Panc1 (cell line): ENCODE measurements around the gene HDAC7. TPM values are rescaled to one million over a fixed set of nuclear protein-coding genes. Genes with fewer than 3 reads are reported as not detected.

Experiments used
- ATAC-seq: fragments of 200-7000 bp; cut with Tn5 transposase; 2 replicates; pipeline ENCODE4 v1.9.1; 2020; ENCODE audit warnings: mild to moderate bottlenecking, moderate library complexity
- BruUV-seq: library from RNA; stranded (reverse); fragments of 400-500 nt; replicated peaks from 2 replicates; lab custom pipeline; 2021; lab: Mats Ljungman, UMichigan
- CTCF ChIA-PET: fragments of 300-600 bp; sonication (Branson Sonifier 250); formaldehyde crosslinking; loops from one replicate; lab custom pipeline; 2022; ENCODE audit warnings: antibody characterized with exemption; lab: Charles Lee
- POLR2A ChIA-PET: fragments of 300-600 bp; sonication (Branson Sonifier 250); formaldehyde crosslinking; loops from one replicate; lab custom pipeline; 2022; ENCODE audit warnings: antibody characterized with exemption; lab: Charles Lee
- DNase-seq: peaks from one replicate; pipeline ENCODE4 v3.0.0-alpha.2; 2010; ENCODE audit warnings: low read depth, low spot score
- H3K27ac ChIP-seq: 2 replicates; pipeline ENCODE4 v1.5.1; 2011; ENCODE audit warnings: mild to moderate bottlenecking, low read length, inconsistent platforms
- H3K27me3 ChIP-seq: fragments of 200-500 bp; sonication (Bioruptor generic); 2 replicates; pipeline ENCODE4 v1.6.0; 2014; ENCODE audit warnings: low read length, inconsistent platforms; ENCODE audit not compliant: control insufficient read depth, insufficient read depth
- H3K36me3 ChIP-seq: fragments of 200-500 bp; sonication (Bioruptor generic); 2 replicates; pipeline ENCODE4 v1.5.1; 2014; ENCODE audit warnings: inconsistent platforms, mild to moderate bottlenecking, low read length, moderate library complexity; ENCODE audit not compliant: control insufficient read depth, insufficient read depth
- H3K4me1 ChIP-seq: 2 replicates; pipeline ENCODE4 v1.5.1; 2011; ENCODE audit warnings: inconsistent platforms, mild to moderate bottlenecking, low read length, moderate library complexity; ENCODE audit not compliant: control insufficient read depth, insufficient read depth
- H3K4me3 ChIP-seq, 2 experiments: 2 replicates each; pipeline ENCODE4 v1.5.1; 2011 to 2012; ENCODE audit warnings: low read depth in 2 of 2, low read length in 2 of 2, mild to moderate bottlenecking in 2 of 2, inconsistent platforms in 1 of 2, moderate library complexity in 1 of 2
- H3K9me3 ChIP-seq: fragments of 200-500 bp; sonication (Bioruptor generic); 2 replicates; pipeline ENCODE4 v1.5.1; 2014; ENCODE audit warnings: low read depth, mild to moderate bottlenecking, inconsistent platforms, low read length, moderate library complexity; ENCODE audit not compliant: control insufficient read depth, insufficient read depth
- CTCF ChIP-seq: fragments of 450-650 bp; IDR thresholded peaks from 2 replicates; pipeline ENCODE4 v1.5.1; 2017; ENCODE audit warnings: mild to moderate bottlenecking
- POLR2AphosphoS5 ChIP-seq: IDR thresholded peaks from 2 replicates; pipeline ENCODE4 v1.6.1; 2012; ENCODE audit warnings: mild to moderate bottlenecking, low read depth, low read length, moderate library complexity
- REST ChIP-seq, 2 experiments: IDR thresholded peaks; 2 replicates each; pipeline ENCODE4 v1.6.1; 2011 to 2012; ENCODE audit warnings: low read depth in 2 of 2, control low read depth in 1 of 2, low read length in 1 of 2, mild to moderate bottlenecking in 1 of 2, moderate library complexity in 1 of 2; ENCODE audit not compliant: insufficient read depth in 1 of 2
- SIN3A ChIP-seq: IDR thresholded peaks from 2 replicates; pipeline ENCODE4 v1.6.1; 2012; ENCODE audit warnings: low read depth, mild to moderate bottlenecking, low read length, moderate library complexity, borderline replicate concordance; ENCODE audit not compliant: insufficient read depth
- TCF7L2 ChIP-seq: IDR thresholded peaks from 2 replicates; pipeline ENCODE4 v1.6.1; 2011; ENCODE audit warnings: mild to moderate bottlenecking, low read depth, low read length, inconsistent platforms
- in situ Hi-C: cut with HindIII; loops from 2 replicates; pipeline ENCODE4 v1.10.0; 2016; ENCODE audit warnings: low sequenced_read_pairs, low pct_unique_long_range_greater_than_20kb
- intact Hi-C: fragments of 100-400 bp; cut with micrococcal nuclease; formaldehyde crosslinking; loops from one replicate; pipeline ENCODE4 v1.10.0; 2022; ENCODE audit not compliant: unreplicated experiment
- total RNA-seq: library from RNA; stranded (reverse); gene quantifications from one replicate; pipeline ENCODE4 v1.2.1, GENCODE V29; 2021; ENCODE audit not compliant: unreplicated experiment

HDAC7 gene
- total RNA-seq, 1 experiment from 2014 or later, result 84.2 TPM

- BruUV-seq, result no TSS peak
- Histone ChIP-seq H3K27me3 (no peaks in the 10 kb centered on the region), H3K4me3 (no peak overlapping the region), H3K36me3 (no peaks in the 10 kb centered on the region; the same call in 1 of the 2 replicates), H3K4me1 (peaks cover 39% of the 10 kb centered on the region), H3K27ac (peak overlapping the region; percentile 70; the same call in 1 of the 2 replicates), H3K9me3 (no peaks in the 10 kb centered on the region)
- ChIA-PET CTCF (interaction anchor here (1.8 kb wide), 1 partner anchor 62 kb away, joined by 6 read pairs; no protein-coding TSS in a partner anchor), POLR2A (no interaction called here)
- intact Hi-C loops, result no loop called here
- in situ Hi-C loops, result no loop called here
- ATAC-seq (no peak), DNase-seq (no peak)
- TF ChIP-seq POLR2AphosphoS5 (0 out of 2 replicates have a peak, but pooled peaks have one; percentile 16), SIN3A (no peak)
Observed at GRCh38 chr12:47776471-47777143, 43.1 kb downstream of the HDAC7 start.

- ChIA-PET POLR2A (no interaction called here), CTCF (interaction anchor here (0.6 kb wide), 1 partner anchor 8 kb away, joined by 3 read pairs; no protein-coding TSS in a partner anchor)
- no peaks in the 10 kb centered on the region for H3K27me3 ChIP-seq
- no peak for ATAC-seq
- no peak for DNase-seq
- H3K36me3 ChIP-seq, result no peaks in the 10 kb centered on the region; the same call in 1 of the 2 replicates
- BruUV-seq, result no TSS peak
- intact Hi-C loops, result no loop called here
- peak overlapping the region; percentile 70 for H3K27ac ChIP-seq
- TF ChIP-seq REST (IDR thresholded peaks at IDR 0.05; ENCODE audit: insufficient read depth in 1 of 2, low read depth in 2 of 2, low read length in 1 of 2) (no peak), CTCF (no peak), TCF7L2 (no peak), SIN3A (no peak), POLR2AphosphoS5 (no peak)
- H3K9me3 ChIP-seq, result no peaks in the 10 kb centered on the region
- H3K4me3 ChIP-seq, result no peak overlapping the region
- in situ Hi-C loops, result no loop called here
- peaks cover 40% of the 10 kb centered on the region for H3K4me1 ChIP-seq
Observed at GRCh38 chr12:47775100-47775911, 44.4 kb downstream of the HDAC7 start.
